Measurements from ENCODE around the gene C8B.

C8B gene

GRCh38 chr1:56916630-56917029, 49.2 kb downstream of the C8B start:
- no peak for TF ChIP-seq CTCF (IDR thresholded peaks at IDR 0.05; ENCODE audit: control extremely low read depth, extremely low read depth, low read depth, missing control alignments)
- CTCF ChIA-PET = no interaction called here
- no peak for DNase-seq (ENCODE audit: extremely low spot score)
- POLR2A ChIA-PET = interaction anchor here (0.5 to 0.7 kb wide), 2 partner anchors 19 to 314 kb away, joined by 4 read pairs; no protein-coding TSS in a partner anchor

DNA sequence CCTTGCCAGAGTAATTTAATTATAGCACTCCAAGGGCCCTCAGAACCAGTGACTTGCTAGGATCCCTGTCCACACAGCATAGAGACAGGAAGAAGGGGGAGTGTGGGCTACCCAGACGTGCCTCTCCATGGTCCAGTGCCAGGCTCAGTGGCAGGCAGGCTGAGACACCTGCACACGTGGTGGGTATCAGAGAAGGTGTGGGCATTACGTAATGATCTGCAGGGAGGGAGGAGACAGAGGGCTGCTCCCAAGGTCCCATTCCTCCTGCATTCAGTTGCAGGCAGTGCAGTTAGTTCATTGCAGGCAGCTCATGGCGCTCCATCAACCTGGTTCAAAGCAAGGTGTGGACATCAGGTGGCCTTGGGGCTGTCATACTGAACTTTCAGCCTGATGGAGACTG, 49.9 kb downstream of the C8B start:
- ChIA-PET POLR2A (interaction anchor here (0.5 kb wide), 1 partner anchor 314 kb away, joined by 4 read pairs; no protein-coding TSS in a partner anchor), CTCF (no interaction called here)
- TF ChIP-seq CTCF (IDR thresholded peaks at IDR 0.05; ENCODE audit: control extremely low read depth, extremely low read depth, low read depth, missing control alignments) = no peak
- no peak for DNase-seq (ENCODE audit: extremely low spot score)

- no peak for DNase-seq (ENCODE audit: extremely low spot score)
- CTCF ChIA-PET = no interaction called here
- TF ChIP-seq CTCF (IDR thresholded peaks at IDR 0.05; ENCODE audit: control extremely low read depth, extremely low read depth, low read depth, missing control alignments) = no peak
- POLR2A ChIA-PET = no interaction called here
Observed at GRCh38 chr1:56912325-56912724, 53.5 kb downstream of the C8B start.

DNA sequence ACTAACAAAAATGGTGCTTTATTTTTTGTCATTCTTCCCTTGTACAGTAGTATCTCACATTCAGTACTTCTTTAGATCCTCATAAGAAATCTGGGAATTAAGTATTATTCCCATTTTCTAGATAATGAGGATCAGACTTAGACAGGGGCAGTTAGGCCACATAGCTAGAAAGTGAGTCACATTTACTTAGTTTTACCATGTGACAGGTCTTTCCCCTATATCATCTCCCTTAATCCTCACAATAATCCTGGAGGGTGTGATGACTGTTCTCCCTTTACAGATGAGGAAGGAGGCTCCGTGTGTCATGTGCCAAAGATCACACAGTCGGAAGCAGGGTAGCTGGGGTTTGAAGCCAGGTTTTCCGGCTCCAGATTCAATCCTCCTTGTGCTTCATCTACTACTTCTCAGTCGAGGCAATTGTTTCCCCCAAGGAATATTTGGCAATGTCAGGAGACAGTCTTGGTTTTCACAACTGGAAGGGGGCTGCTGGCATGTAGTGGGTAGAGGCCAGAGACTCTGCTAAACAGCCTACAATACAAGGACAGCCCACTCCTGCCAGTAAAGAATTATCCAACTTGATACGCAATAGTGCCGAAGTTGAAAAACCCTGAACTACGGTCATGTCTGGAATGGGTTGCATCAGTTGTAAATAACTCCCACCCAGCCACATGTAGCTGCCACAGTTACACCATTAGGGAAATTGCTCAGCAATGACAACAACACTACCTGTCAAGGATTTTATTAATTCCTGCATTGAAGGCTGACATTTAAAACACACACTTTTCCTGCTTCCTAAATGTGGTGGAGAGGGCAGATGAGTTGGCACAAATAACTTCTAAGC, 54.5 kb downstream of the C8B start:
- POLR2A ChIA-PET = no interaction called here
- CTCF ChIA-PET = no interaction called here
- no peak for TF ChIP-seq CTCF (IDR thresholded peaks at IDR 0.05; ENCODE audit: control extremely low read depth, extremely low read depth, low read depth, missing control alignments)
- DNase-seq (ENCODE audit: extremely low spot score) = no peak

DNA sequence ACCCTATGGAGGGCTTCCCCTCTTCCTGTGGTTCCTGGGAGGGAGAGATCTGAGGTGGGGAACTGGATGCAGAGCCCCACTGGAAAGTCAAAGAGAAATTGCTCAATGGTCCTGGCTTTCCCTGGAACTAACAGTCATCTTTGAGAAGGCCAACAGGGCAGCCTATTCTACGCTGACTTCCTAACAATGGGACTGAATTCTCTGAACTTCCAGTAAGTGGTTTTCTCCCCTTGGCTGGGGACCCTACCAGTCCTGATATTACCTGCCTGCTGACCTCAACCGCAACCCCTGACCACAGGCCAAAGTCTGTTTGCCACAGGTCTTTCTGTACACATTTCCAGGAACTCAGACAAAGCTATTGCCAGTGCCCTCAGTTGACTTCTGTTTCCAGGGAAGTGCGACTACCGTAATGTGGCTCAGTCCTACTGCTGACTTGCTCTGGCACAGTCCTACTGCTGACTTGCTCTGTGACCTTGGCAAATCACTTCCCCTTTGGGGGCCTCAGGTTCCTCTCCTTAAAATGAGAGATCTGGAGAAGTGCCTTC, 55.3 kb downstream of the C8B start:
- DNase-seq (ENCODE audit: extremely low spot score) = no peak
- ChIA-PET CTCF (no interaction called here), POLR2A (no interaction called here)

More for the DNA sequence above, 55.3 kb downstream of the C8B start:
- TF ChIP-seq CTCF (IDR thresholded peaks at IDR 0.05; ENCODE audit: control extremely low read depth, extremely low read depth, low read depth, missing control alignments) = no peak
